Measurements from ENCODE around the gene SQOR.
A peak's percentile ranks its signal among the peaks of the same experiment; 100 is the strongest.

SQOR gene

GRCh38 chr15:45657764-45658545 is 23.1 kb downstream of the SQOR start:
- DNase-seq (ENCODE audit: low read depth in 2 of 2): no peak
- TF ChIP-seq CTCF (IDR thresholded peaks at IDR 0.05; ENCODE audit: low read depth, low read length): no peak
- no peak overlapping the region for H3K4me3 ChIP-seq (replicated peaks in 1 of 2; ENCODE audit: low read depth in 2 of 2, low read length in 2 of 2)

DNA sequence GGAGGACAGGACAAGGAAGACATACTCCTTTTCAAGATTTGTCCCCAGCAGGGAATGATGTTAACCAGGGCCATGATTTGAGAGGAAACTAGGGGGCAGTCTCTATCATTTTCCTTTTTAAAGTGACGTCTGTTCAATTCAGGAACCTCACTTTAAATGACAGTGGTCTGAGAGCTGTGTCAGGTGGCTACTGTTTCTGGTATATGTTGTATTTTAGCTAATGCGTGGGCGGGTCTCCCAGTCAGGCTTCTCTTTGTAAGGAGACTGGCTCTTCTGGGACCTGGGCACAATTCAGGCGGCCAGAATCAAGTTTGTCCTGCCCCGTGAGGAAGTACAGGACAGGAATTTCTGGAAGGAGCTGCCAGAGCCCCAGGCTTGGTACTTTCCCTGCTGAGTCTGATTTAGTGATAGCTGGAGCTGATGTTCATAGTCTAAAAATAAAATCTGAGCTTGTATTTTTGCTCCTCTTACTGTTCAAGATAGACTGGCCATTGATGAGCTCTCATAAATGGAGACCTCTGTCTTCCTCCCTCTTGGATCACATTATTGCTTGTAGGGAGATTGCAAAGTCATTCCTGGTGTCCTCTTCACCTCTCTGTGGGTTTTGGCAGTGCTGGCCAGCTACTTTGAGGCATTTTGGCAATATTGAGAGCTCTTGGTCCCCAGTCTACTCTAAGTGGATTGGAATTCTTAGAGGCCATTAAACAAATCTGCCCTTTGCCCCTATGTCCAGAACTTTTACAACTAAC is 25.6 kb downstream of the SQOR start:
- no peak overlapping the region for H3K4me3 ChIP-seq (replicated peaks in 1 of 2; ENCODE audit: low read depth in 2 of 2, low read length in 2 of 2)
- no peak for TF ChIP-seq CTCF (IDR thresholded peaks at IDR 0.05; ENCODE audit: low read depth, low read length)

DNA sequence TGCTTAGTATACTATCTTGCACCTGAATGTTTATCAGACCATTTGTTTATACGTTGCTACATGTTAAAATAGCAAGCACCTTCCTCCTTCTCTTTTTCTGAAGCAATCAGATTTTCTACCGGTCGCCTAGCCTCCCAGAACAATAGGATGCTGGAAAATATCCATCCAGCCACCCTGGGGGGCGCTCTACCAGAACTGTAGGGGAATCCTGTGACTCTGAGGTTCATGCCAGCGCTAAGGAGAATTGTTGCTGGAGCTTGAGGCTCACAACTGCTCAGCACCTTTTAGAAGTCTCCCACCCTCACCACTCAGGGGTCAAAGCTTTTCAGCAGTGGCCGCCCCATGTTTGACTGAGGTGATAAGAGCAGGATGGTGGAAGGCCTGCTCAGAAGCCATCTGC is 27.5 kb downstream of the SQOR start:
- H3K4me3 ChIP-seq (replicated peaks in 1 of 2; ENCODE audit: low read depth in 2 of 2, low read length in 2 of 2): no peak overlapping the region
- no peak for TF ChIP-seq CTCF (IDR thresholded peaks at IDR 0.05; ENCODE audit: low read depth, low read length)

More for the DNA sequence above, 25.6 kb downstream of the SQOR start:
- DNase-seq (ENCODE audit: low read depth in 2 of 2): peak; percentile 12 to 37

GRCh38 chr15:45664451-45664850 is 29.6 kb downstream of the SQOR start:
- no peak overlapping the region for H3K4me3 ChIP-seq (replicated peaks in 1 of 2; ENCODE audit: low read depth in 2 of 2, low read length in 2 of 2)
- TF ChIP-seq CTCF (IDR thresholded peaks at IDR 0.05; ENCODE audit: low read depth, low read length): no peak
- peak in 1 of 2 donors; percentile 73 for DNase-seq (ENCODE audit: low read depth in 2 of 2)

More for the DNA sequence above, 27.5 kb downstream of the SQOR start:
- DNase-seq (ENCODE audit: low read depth in 2 of 2): no peak

GRCh38 chr15:45665261-45665660 is 30.4 kb downstream of the SQOR start:
- no peak for TF ChIP-seq CTCF (IDR thresholded peaks at IDR 0.05; ENCODE audit: low read depth, low read length)
- peak in 1 of 2 donors; percentile 47 for DNase-seq (ENCODE audit: low read depth in 2 of 2)
- no peak overlapping the region for H3K4me3 ChIP-seq (replicated peaks in 1 of 2; ENCODE audit: low read depth in 2 of 2, low read length in 2 of 2)

GRCh38 chr15:45666119-45666875 is 31.5 kb downstream of the SQOR start:
- TF ChIP-seq CTCF (IDR thresholded peaks at IDR 0.05; ENCODE audit: low read depth, low read length): no peak
- H3K4me3 ChIP-seq (replicated peaks in 1 of 2; ENCODE audit: low read depth in 2 of 2, low read length in 2 of 2): no peak overlapping the region
- DNase-seq (ENCODE audit: low read depth in 2 of 2): no peak

Measured in cardiac fibroblast (primary cell).